Right forelimb (tissue), 1 donor: Measurements from ENCODE around the gene UPF2.
"Not testable (repeated sequence)": the region's sequence is repeated elsewhere in the genome, so short reads cannot be mapped to it uniquely, and the experiment has no call there.

Source experiments
- DNase-seq: peaks from one replicate; pipeline ENCODE4 v3.0.0-alpha.2; 2018

Gene UPF2

GRCh38 chr10:11901454-11901832, 141.2 kb downstream of the UPF2 start:
- DNase-seq, result no peak

- no peak for DNase-seq
Observed at GRCh38 chr10:11901036-11901301, 141.6 kb downstream of the UPF2 start.

GRCh38 chr10:11899067-11899876, 143.3 kb downstream of the UPF2 start:
- no peak for DNase-seq

GRCh38 chr10:11898372-11899066, 144.1 kb downstream of the UPF2 start:
- no peak for DNase-seq

- DNase-seq, result no peak
Observed at GRCh38 chr10:11898033-11898371, 144.6 kb downstream of the UPF2 start.

- no peak for DNase-seq
Observed at GRCh38 chr10:11896549-11897200, 145.9 kb downstream of the UPF2 start.

GRCh38 chr10:11895598-11895997, 147.0 kb downstream of the UPF2 start:
- DNase-seq, result no peak

GRCh38 chr10:11895108-11895466, 147.5 kb downstream of the UPF2 start:
- no peak for DNase-seq

- DNase-seq, result no peak
Observed at GRCh38 chr10:11894381-11895107, 148.1 kb downstream of the UPF2 start.

- no peak for DNase-seq
Observed at GRCh38 chr10:11893749-11894278, 148.8 kb downstream of the UPF2 start.

- DNase-seq, result no peak
Observed at GRCh38 chr10:11891776-11892486, 150.7 kb downstream of the UPF2 start.

- not testable (repeated sequence) for DNase-seq
Observed at GRCh38 chr10:11889263-11889662, 153.3 kb downstream of the UPF2 start.

GRCh38 chr10:11887381-11888227, 155.0 kb downstream of the UPF2 start:
- no peak for DNase-seq

GRCh38 chr10:11886851-11887250, 155.8 kb downstream of the UPF2 start:
- no peak for DNase-seq

GRCh38 chr10:11886138-11886474, 156.5 kb downstream of the UPF2 start:
- no peak for DNase-seq

GRCh38 chr10:11885437-11886137, 157.0 kb downstream of the UPF2 start:
- DNase-seq, result no peak

- DNase-seq, result no peak
Observed at GRCh38 chr10:11884706-11885423, 157.7 kb downstream of the UPF2 start.

- DNase-seq, result no peak
Observed at GRCh38 chr10:11882646-11883375, 159.8 kb downstream of the UPF2 start.

- DNase-seq, result no peak
Observed at GRCh38 chr10:11881477-11882417, 160.9 kb downstream of the UPF2 start.
